Suppressor macrophage treated with lipopolysaccharide for 1 hour (primary cell): Measurements from ENCODE around the gene HOXA3.

ENCODE experiments used
- DNase-seq, 3 donors: peaks; one replicate each; pipeline ENCODE4 v3.0.0-alpha.2; 2020 to 2022

The HOXA3 gene

GRCh38 chr7:27177795-27178320, 25.5 kb upstream of the HOXA3 start:
- DNase-seq = no peak

- no peak for DNase-seq
Measured at GRCh38 chr7:27176962-27177794, 24.8 kb upstream of the HOXA3 start.

GRCh38 chr7:27176524-27176845, 24.1 kb upstream of the HOXA3 start:
- no peak for DNase-seq

GRCh38 chr7:27175626-27176523, 23.5 kb upstream of the HOXA3 start:
- DNase-seq = no peak

GRCh38 chr7:27174874-27175625, 22.7 kb upstream of the HOXA3 start:
- no peak for DNase-seq

GRCh38 chr7:27173956-27174873, 21.8 kb upstream of the HOXA3 start, which contains the start of gene HOXA10:
TSS of gene HOXA10 (minus strand) at chr7:27174320. CDS start at chr7:27174306, 14 bp downstream.
- DNase-seq = no peak

- peak; percentile 69 to 83 (median 77) for DNase-seq
Measured at GRCh38 chr7:27173511-27173955, 21.1 kb upstream of the HOXA3 start.

GRCh38 chr7:27172823-27173510, 20.6 kb upstream of the HOXA3 start:
- peak in 1 of 3 donors; percentile 30 for DNase-seq

- no peak for DNase-seq
Measured at GRCh38 chr7:27172315-27172774, 20.0 kb upstream of the HOXA3 start.

GRCh38 chr7:27171637-27172314, 19.4 kb upstream of the HOXA3 start:
- DNase-seq = peak in 1 of 3 donors; percentile 27

- DNase-seq = no peak
Measured at GRCh38 chr7:27171325-27171636, 18.9 kb upstream of the HOXA3 start.

GRCh38 chr7:27170426-27171324, 18.3 kb upstream of the HOXA3 start:
- DNase-seq = no peak

- peak in 1 of 3 donors; percentile 49 for DNase-seq
Measured at GRCh38 chr7:27169658-27170425, 17.5 kb upstream of the HOXA3 start.

- peak in 1 of 3 donors; percentile 50 for DNase-seq
Measured at GRCh38 chr7:27168265-27168947, 16.0 kb upstream of the HOXA3 start.

- peak in 1 of 3 donors; percentile 2 for DNase-seq
Measured at GRCh38 chr7:27167916-27168264, 15.5 kb upstream of the HOXA3 start.

- peak in 1 of 3 donors; percentile 50 for DNase-seq
Measured at GRCh38 chr7:27166531-27167505, 14.4 kb upstream of the HOXA3 start.
